HepG2 (cell line): Measurements from ENCODE around the gene CAPG. TPM values are rescaled to one million over a fixed set of nuclear protein-coding genes. Genes with fewer than 3 reads are reported as not detected.

ENCODE experiments used
- GTF3A ChIP-seq: sonication (generic); formaldehyde crosslinking; conservative IDR thresholded peaks from 2 replicates; pipeline ENCODE4 v1.4.0; 2020; ENCODE audit warnings: mild to moderate bottlenecking, missing genetic modification reagents
- HNRNPL ChIP-seq: fragments of 200-400 bp; formaldehyde crosslinking; IDR thresholded peaks from 2 replicates; pipeline ENCODE4 v1.6.1; 2017; ENCODE audit warnings: mild to moderate bottlenecking, low read depth, low read length
- JARID2 ChIP-seq: sonication (generic); formaldehyde crosslinking; IDR thresholded peaks from 2 replicates; pipeline ENCODE4 v1.8.1; 2023; ENCODE audit warnings: missing genetic modification reagents, inconsistent platforms; ENCODE audit not compliant: insufficient replicate concordance
- KLF11 ChIP-seq: IDR thresholded peaks from 2 replicates; pipeline ENCODE4 v1.6.1; 2016; ENCODE audit warnings: missing compliant biosample characterization
- MLXIP ChIP-seq: sonication (generic); formaldehyde crosslinking; IDR thresholded peaks from 2 replicates; pipeline ENCODE4 v1.9.0; 2021; ENCODE audit warnings: missing genetic modification reagents, borderline replicate concordance
- MXD1 ChIP-seq: sonication (generic); formaldehyde crosslinking; IDR thresholded peaks from 2 replicates; pipeline ENCODE4 v1.4.0; 2020; ENCODE audit warnings: mild to moderate bottlenecking, missing genetic modification reagents
- PLSCR1 ChIP-seq: sonication (generic); formaldehyde crosslinking; IDR thresholded peaks from 2 replicates; pipeline ENCODE4 v1.5.0; 2020; ENCODE audit warnings: missing genetic modification reagents, mild to moderate bottlenecking, borderline replicate concordance
- SPEN ChIP-seq: sonication (generic); formaldehyde crosslinking; IDR thresholded peaks from 2 replicates; pipeline ENCODE4 v1.5.1; 2020; ENCODE audit warnings: low read depth, mild to moderate bottlenecking, missing genetic modification reagents
- TCF12 ChIP-seq, 2 experiments: fragments of 450-650 bp in 1 of 2; sonication (generic) in 1 of 2; formaldehyde crosslinking in 1 of 2; IDR thresholded peaks; 2 replicates each; pipeline versions ENCODE4 v1.6.1 to v1.8.0; 2017 to 2022; ENCODE audit warnings: antibody characterized with exemption in 1 of 2, mild to moderate bottlenecking in 1 of 2, missing genetic modification reagents in 1 of 2, moderate library complexity in 1 of 2
- TFAP4 ChIP-seq: sonication (generic); IDR thresholded peaks from 2 replicates; pipeline ENCODE4 v1.6.1; 2016; ENCODE audit warnings: low read depth, borderline replicate concordance
- ZFP91 ChIP-seq: sonication (generic); formaldehyde crosslinking; IDR thresholded peaks from 2 replicates; pipeline ENCODE4 v1.9.0; 2022; ENCODE audit warnings: missing genetic modification reagents, mild to moderate bottlenecking, borderline replicate concordance
- ZMYM3 ChIP-seq: sonication (generic); formaldehyde crosslinking; IDR thresholded peaks from 2 replicates; pipeline ENCODE4 v1.5.1; 2020; ENCODE audit warnings: mild to moderate bottlenecking, missing genetic modification reagents
- ZNF740 ChIP-seq: sonication (generic); formaldehyde crosslinking; IDR thresholded peaks from 2 replicates; pipeline ENCODE4 v1.4.0; 2020; ENCODE audit warnings: missing genetic modification reagents
- polyA plus RNA-seq, 8 experiments: library from polyadenylated mRNA; depleted of rRNA in 3 of 8; stranded (reverse) in 7 of 8; unstranded in 1 of 8; fragments of >200 nt; fragmentation: Illumina TruSeq in 4 of 8; extraction: Trizol in 4 of 8; gene quantifications; 2 replicates each; pipeline versions ENCODE4 v1.2.1 to v1.2.3, GENCODE V29; 2011 to 2016; ENCODE audit warnings: low read depth in 4 of 8, missing spikeins in 1 of 8, mixed read lengths in 1 of 8; ENCODE audit not compliant: insufficient read depth in 1 of 8
- total RNA-seq, 5 experiments: library from RNA; depleted of rRNA; stranded (reverse); fragments of >200 nt; fragmentation: Illumina TruSeq; extraction: Trizol; gene quantifications; 2 replicates each; pipeline ENCODE4 v1.2.3, GENCODE V29; 2016; ENCODE audit warnings: low read depth in 1 of 5

Gene CAPG
- total and polyA plus RNA-seq, 2 of the 13 experiments (the other 11 are each of a cell fraction or from before 2014, with no cell fraction given) = 12.7 to 18.2 TPM

- TF ChIP-seq GTF3A (CRISPR knock-in tag) = no peak
- TF ChIP-seq ZFP91 (CRISPR knock-in tag) = peak; percentile 1; the same call in 1 of the 2 replicates
- TF ChIP-seq ZNF740 (CRISPR knock-in tag) = peak; percentile 72
- TF ChIP-seq ZMYM3 (CRISPR knock-in tag) = peak; percentile 60; the same call in 1 of the 2 replicates
- no peak for TF ChIP-seq HNRNPL
- peak; percentile 79; the same call in 1 of the 2 replicates for TF ChIP-seq KLF11 (CRISPR knock-in tag)
- TF ChIP-seq TFAP4 = peak; percentile 82; the same call in 1 of the 2 replicates
- no peak for TF ChIP-seq PLSCR1 (CRISPR knock-in tag)
- TF ChIP-seq MXD1 (CRISPR knock-in tag) = no peak
- no peak for TF ChIP-seq JARID2 (CRISPR knock-in tag)
- peak; percentile 81; the same call in 1 of the 2 replicates for TF ChIP-seq MLXIP
- peak; percentile 87 for TF ChIP-seq SPEN (CRISPR knock-in tag)
- TF ChIP-seq TCF12 (IDR thresholded peaks at IDR 0.05) = no peak
- peak; percentile 87; the same call in 1 of the 2 replicates for TF ChIP-seq TCF12 (CRISPR knock-in tag; IDR thresholded peaks at IDR 0.05)
Measured at GRCh38 chr2:85421260-85422071, 11.3 kb upstream of the CAPG start (continued).
